ENCODE measurements around the gene HPN. TPM values are rescaled to one million over a fixed set of nuclear protein-coding genes. Genes with fewer than 3 reads are reported as not detected.

The HPN gene
- total RNA-seq, 1 donor from 2014 or later, result 3.4 TPM

GRCh38 chr19:35051796-35052195 is 10.3 kb downstream of the HPN start:
- no peak overlapping the region for H3K27ac ChIP-seq (replicated peaks)
- DNase-seq, result no peak

GRCh38 chr19:35052599-35053190 is 11.2 kb downstream of the HPN start:
- intact Hi-C loops (cut with micrococcal nuclease), result no loop called here
- Histone ChIP-seq H3K9me3 (replicated peaks) (no peaks in the 10 kb centered on the region), H3K27ac (replicated peaks) (peak overlapping the region; percentile 56), H3K4me1 (peaks cover 36% of the 10 kb centered on the region), H3K4me3 (no peak overlapping the region), H3K36me3 (no peaks in the 10 kb centered on the region), H3K27me3 (ENCODE audit: low read depth) (peaks cover 20% of the 10 kb centered on the region)
- DNase-seq, result no peak
- TF ChIP-seq CTCF (IDR thresholded peaks at IDR 0.05; ENCODE audit: borderline replicate concordance), result no peak

More at GRCh38 chr19:35051796-35052195, 10.3 kb downstream of the HPN start:
- intact Hi-C loops (cut with micrococcal nuclease), result no loop called here
- H3K4me1 ChIP-seq, result peaks cover 36% of the 10 kb centered on the region
- no peaks in the 10 kb centered on the region for H3K9me3 ChIP-seq (replicated peaks)
- H3K4me3 ChIP-seq, result no peak overlapping the region
- H3K27me3 ChIP-seq (ENCODE audit: low read depth), result peaks cover 16% of the 10 kb centered on the region
- TF ChIP-seq CTCF (IDR thresholded peaks at IDR 0.05; ENCODE audit: borderline replicate concordance), result no peak
- H3K36me3 ChIP-seq, result no peaks in the 10 kb centered on the region

GRCh38 chr19:35053667-35054293 is 12.3 kb downstream of the HPN start:
- Histone ChIP-seq H3K36me3 (no peaks in the 10 kb centered on the region), H3K4me3 (no peak overlapping the region), H3K9me3 (replicated peaks) (no peaks in the 10 kb centered on the region), H3K27ac (replicated peaks) (peak overlapping the region; percentile 56), H3K4me1 (peaks cover 27% of the 10 kb centered on the region), H3K27me3 (ENCODE audit: low read depth) (peaks cover 20% of the 10 kb centered on the region)
- intact Hi-C loops (cut with micrococcal nuclease), result no loop called here
- no peak for TF ChIP-seq CTCF (IDR thresholded peaks at IDR 0.05; ENCODE audit: borderline replicate concordance)
- no peak for DNase-seq

GRCh38 chr19:35054626-35055025 is 13.1 kb downstream of the HPN start:
- Histone ChIP-seq H3K27me3 (ENCODE audit: low read depth) (peaks cover 22% of the 10 kb centered on the region), H3K4me3 (no peak overlapping the region), H3K9me3 (replicated peaks) (no peaks in the 10 kb centered on the region), H3K36me3 (no peaks in the 10 kb centered on the region), H3K4me1 (peaks cover 19% of the 10 kb centered on the region), H3K27ac (replicated peaks) (no peak overlapping the region)
- DNase-seq, result no peak
- TF ChIP-seq CTCF (IDR thresholded peaks at IDR 0.05; ENCODE audit: borderline replicate concordance), result no peak
- intact Hi-C loops (cut with micrococcal nuclease), result no loop called here

GRCh38 chr19:35055715-35056179 is 14.2 kb downstream of the HPN start:
- Histone ChIP-seq H3K9me3 (replicated peaks) (no peaks in the 10 kb centered on the region), H3K36me3 (no peaks in the 10 kb centered on the region), H3K4me3 (no peak overlapping the region), H3K27me3 (ENCODE audit: low read depth) (peaks cover 23% of the 10 kb centered on the region), H3K4me1 (peaks cover 18% of the 10 kb centered on the region), H3K27ac (replicated peaks) (no peak overlapping the region)
- DNase-seq, result no peak
- intact Hi-C loops (cut with micrococcal nuclease), result no loop called here
- TF ChIP-seq CTCF (IDR thresholded peaks at IDR 0.05; ENCODE audit: borderline replicate concordance), result no peak
